Measurements from ENCODE around the gene AICDA. TPM values are rescaled to one million over a fixed set of nuclear protein-coding genes. Genes with fewer than 3 reads are reported as not detected.
A peak's percentile ranks its signal among the peaks of the same experiment; 100 is the strongest.

Gene AICDA
- total RNA-seq (not detected), polyA plus RNA-seq (under 1 TPM in 1 of 3 donors, not detected in 2; 0.04 TPM)
- long read RNA-seq, donor 1 = 0 reads
- long read RNA-seq, donor 2 = 0 reads

DNA sequence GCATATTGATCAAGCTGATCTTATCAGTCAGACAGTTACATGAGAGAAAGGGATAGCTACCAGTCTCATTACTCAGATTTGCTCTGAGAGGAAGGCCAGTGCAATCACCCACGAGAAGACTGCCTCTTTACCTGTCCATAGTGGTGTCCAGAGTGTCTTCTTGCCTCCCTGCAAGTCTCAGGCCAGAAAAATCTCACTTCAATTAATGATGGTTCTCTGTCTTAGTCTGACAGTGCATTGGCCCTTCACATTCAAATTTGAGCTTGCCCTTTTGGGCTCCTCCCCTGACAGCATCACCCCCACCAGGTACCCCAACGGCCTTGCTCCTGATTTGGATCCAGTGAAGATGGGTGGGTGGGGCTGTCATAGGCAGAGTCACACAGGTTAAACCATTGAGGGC is at the start of gene AICDA:
AICDA (minus strand) TSS at position 231 of the 400 bp plus-strand sequence; CDS start at position 139, 92 bp downstream.
- no peak within 1 kb of the TSS for H3K27ac ChIP-seq
- intact Hi-C loops (cut with DNase I) = no loop called here
- no peak within 1 kb of the TSS for H3K4me3 ChIP-seq
- no peaks in the 10 kb centered on the region for H3K4me1 ChIP-seq
- DNase-seq = no peak
- H3K36me3 ChIP-seq (ENCODE audit: insufficient read depth in 1 of 2, low read depth in 1 of 2) = no peaks in the 10 kb centered on the region
- TF ChIP-seq, protein P1, sequence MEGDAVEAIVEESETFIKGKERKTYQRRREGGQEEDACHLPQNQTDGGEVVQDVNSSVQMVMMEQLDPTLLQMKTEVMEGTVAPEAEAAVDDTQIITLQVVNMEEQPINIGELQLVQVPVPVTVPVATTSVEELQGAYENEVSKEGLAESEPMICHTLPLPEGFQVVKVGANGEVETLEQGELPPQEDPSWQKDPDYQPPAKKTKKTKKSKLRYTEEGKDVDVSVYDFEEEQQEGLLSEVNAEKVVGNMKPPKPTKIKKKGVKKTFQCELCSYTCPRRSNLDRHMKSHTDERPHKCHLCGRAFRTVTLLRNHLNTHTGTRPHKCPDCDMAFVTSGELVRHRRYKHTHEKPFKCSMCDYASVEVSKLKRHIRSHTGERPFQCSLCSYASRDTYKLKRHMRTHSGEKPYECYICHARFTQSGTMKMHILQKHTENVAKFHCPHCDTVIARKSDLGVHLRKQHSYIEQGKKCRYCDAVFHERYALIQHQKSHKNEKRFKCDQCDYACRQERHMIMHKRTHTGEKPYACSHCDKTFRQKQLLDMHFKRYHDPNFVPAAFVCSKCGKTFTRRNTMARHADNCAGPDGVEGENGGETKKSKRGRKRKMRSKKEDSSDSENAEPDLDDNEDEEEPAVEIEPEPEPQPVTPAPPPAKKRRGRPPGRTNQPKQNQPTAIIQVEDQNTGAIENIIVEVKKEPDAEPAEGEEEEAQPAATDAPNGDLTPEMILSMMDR (IDR thresholded peaks at IDR 0.05) = no peak
- ATAC-seq = no peak
- 51 to 63% (median 63%) methylated on average over 2 of the region's 2 CpGs for WGBS, 3 donors
- H3K27me3 ChIP-seq (ENCODE audit: insufficient read depth in 3 of 3, low read length in 2 of 3) = no peaks in the 10 kb centered on the region
- no peaks in the 10 kb centered on the region for H3K9me3 ChIP-seq

DNA sequence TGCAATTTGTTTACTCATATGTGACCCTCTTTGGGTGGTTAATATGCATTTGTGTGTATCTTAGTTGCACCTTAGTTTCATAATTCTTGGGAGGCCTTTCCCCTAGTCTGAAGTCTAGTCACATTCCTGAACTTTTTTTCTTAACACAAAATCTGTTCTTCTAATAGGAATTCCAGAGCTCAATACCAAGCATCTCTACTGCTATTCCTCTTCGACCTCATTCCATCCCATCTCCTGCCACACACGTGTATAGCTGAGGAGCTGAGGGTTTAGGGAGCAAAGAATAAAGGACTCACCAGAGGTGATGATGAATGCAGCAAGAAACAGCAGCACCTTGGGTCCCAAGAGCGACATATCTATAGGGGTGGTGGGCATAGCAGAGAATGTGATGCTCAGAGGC is 49.1 kb upstream of the AICDA start:
- Histone ChIP-seq H3K9me3 (no peaks in the 10 kb centered on the region), H3K4me3 (no peak overlapping the region), H3K27ac (no peak overlapping the region), H3K27me3 (ENCODE audit: insufficient read depth in 3 of 3, low read length in 2 of 3) (peaks cover 0 to 3% (median 0%) of the 10 kb centered on the region in 3 donors), H3K36me3 (ENCODE audit: insufficient read depth in 1 of 2, low read depth in 1 of 2) (no peaks in the 10 kb centered on the region), H3K4me1 (no peaks in the 10 kb centered on the region)
- ATAC-seq = no peak
- 78 to 80% (median 79%) methylated on average over 3 of the region's 3 CpGs for WGBS, 3 donors
- TF ChIP-seq, protein P1 (IDR thresholded peaks at IDR 0.05) = no peak
- intact Hi-C loops (cut with DNase I) = no loop called here
- DNase-seq = no peak

DNA sequence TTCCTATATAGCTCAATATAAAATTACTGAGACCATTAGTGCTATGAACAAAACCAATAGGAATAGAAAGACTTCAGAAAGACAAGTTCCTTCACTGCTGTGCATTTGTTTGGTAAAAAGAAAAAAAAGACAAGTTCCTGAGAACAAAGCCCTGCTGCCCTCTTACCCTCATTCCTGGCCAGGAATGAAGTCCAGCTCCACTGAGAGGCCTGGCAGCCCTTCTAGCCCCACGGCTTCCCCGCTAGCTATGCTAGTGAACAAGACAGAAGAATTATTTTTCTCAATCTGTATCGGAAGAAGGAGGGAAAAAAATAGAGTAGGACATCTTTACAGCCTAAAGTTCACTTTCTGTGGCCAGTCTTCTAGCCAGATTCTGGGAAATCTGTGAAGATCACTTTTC is 48.4 kb upstream of the AICDA start:
- Histone ChIP-seq H3K9me3 (no peaks in the 10 kb centered on the region), H3K27me3 (ENCODE audit: insufficient read depth in 3 of 3, low read length in 2 of 3) (peaks cover 0 to 3% (median 0%) of the 10 kb centered on the region in 3 donors), H3K4me1 (no peaks in the 10 kb centered on the region), H3K36me3 (ENCODE audit: insufficient read depth in 1 of 2, low read depth in 1 of 2) (no peaks in the 10 kb centered on the region), H3K4me3 (no peak overlapping the region), H3K27ac (no peak overlapping the region)
- TF ChIP-seq, protein P1 (IDR thresholded peaks at IDR 0.05) = no peak
- no peak for ATAC-seq
- intact Hi-C loops (cut with DNase I) = no loop called here
- DNase-seq = no peak
- 65 to 69% (median 69%) methylated on average over 3 of the region's 3 CpGs for WGBS, 3 donors

DNA sequence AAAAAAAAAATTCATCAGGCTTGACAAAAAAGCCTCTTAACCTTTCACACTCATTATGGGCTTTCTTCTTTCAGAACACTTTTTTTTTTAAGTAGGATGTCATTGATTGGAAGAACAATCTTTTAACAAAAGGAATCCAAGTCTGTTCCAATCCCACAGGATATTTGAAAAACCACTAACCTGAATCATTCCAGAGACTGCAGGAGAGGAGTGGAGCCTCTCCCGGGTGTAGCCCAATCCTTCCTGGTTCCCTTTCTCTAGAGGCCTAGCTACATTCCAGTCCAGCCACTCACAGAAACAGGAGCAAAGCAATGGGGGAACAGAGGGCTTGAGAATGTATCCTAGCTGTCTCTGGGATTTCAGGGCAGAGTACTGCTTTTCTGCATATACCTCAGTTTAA is 45.7 kb upstream of the AICDA start:
- 23 to 38% (median 28%) methylated on average over 1 of the region's 1 CpG for WGBS, 3 donors
- peaks cover 0 to 7% (median under 1%) of the 10 kb centered on the region in 3 donors for H3K27me3 ChIP-seq (ENCODE audit: insufficient read depth in 3 of 3, low read length in 2 of 3)
- H3K36me3 ChIP-seq (ENCODE audit: insufficient read depth in 1 of 2, low read depth in 1 of 2) = no peaks in the 10 kb centered on the region
- TF ChIP-seq, protein P1 (IDR thresholded peaks at IDR 0.05) = no peak
- ATAC-seq (peak in 1 of 4 donors; percentile 62), DNase-seq (no peak)
- H3K4me1 ChIP-seq = no peaks in the 10 kb centered on the region
- no peaks in the 10 kb centered on the region for H3K9me3 ChIP-seq
- H3K27ac ChIP-seq = no peak overlapping the region
- no peak overlapping the region for H3K4me3 ChIP-seq
- intact Hi-C loops (cut with DNase I) = no loop called here

DNA sequence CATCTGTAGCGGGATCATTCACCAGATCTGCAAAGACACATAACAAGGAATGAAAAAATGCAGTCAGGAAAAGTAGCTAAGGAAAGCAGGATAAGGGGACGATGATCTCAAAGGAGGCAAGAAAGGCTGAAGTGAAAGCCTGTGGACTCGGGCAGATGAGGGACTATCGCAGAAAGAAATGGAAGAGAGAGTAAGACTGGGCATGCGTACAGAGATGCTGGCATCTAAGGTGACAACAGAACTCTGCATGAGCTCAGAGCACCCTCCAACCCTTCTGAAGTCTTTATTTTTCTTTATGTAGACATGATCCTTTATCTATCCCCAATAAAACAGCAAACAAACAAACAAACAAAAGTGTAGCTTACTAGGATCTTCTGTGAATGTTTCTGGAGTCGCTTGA is 42.8 kb upstream of the AICDA start:
- ATAC-seq = no peak
- Histone ChIP-seq H3K36me3 (ENCODE audit: insufficient read depth in 1 of 2, low read depth in 1 of 2) (no peaks in the 10 kb centered on the region), H3K27ac (no peak overlapping the region), H3K9me3 (no peaks in the 10 kb centered on the region), H3K27me3 (ENCODE audit: insufficient read depth in 3 of 3, low read length in 2 of 3) (peaks cover 0 to 4% (median 3%) of the 10 kb centered on the region in 3 donors), H3K4me1 (no peaks in the 10 kb centered on the region), H3K4me3 (no peak overlapping the region)
- WGBS, 3 donors = 73 to 76% (median 75%) methylated on average over 6 of the region's 6 CpGs
- intact Hi-C loops (cut with DNase I) = no loop called here
- TF ChIP-seq, protein P1 (IDR thresholded peaks at IDR 0.05) = no peak
- no peak for DNase-seq

Data from psoas muscle (tissue), 8 donors.